Fibroblast of gingiva (primary cell): ENCODE measurements around the gene UST.
A peak's percentile ranks its signal among the peaks of the same experiment; 100 is the strongest.
"Not testable (repeated sequence)": the region's sequence is repeated elsewhere in the genome, so short reads cannot be mapped to it uniquely, and the experiment has no call there.

Experiments used
- DNase-seq: peaks from one replicate; pipeline ENCODE4 v3.0.0-alpha.2; 2011; ENCODE audit warnings: low read depth

Gene UST

GRCh38 chr6:149087898-149088297 is 341.1 kb downstream of the UST start:
- DNase-seq, result no peak

- no peak for DNase-seq
These were observed 341.5 kb downstream of the UST start for GRCh38 chr6:149088361-149088760.

- DNase-seq, result no peak
These were observed 342.7 kb downstream of the UST start for GRCh38 chr6:149089510-149089909.

- DNase-seq, result no peak
These were observed 344.1 kb downstream of the UST start for GRCh38 chr6:149090937-149091336.

- peak; percentile 66 for DNase-seq
These were observed 346.8 kb downstream of the UST start for GRCh38 chr6:149093643-149094042.

GRCh38 chr6:149094156-149094555 is 347.3 kb downstream of the UST start:
- DNase-seq, result no peak

GRCh38 chr6:149094934-149095351 is 348.1 kb downstream of the UST start:
- peak; percentile 52 for DNase-seq

- DNase-seq, result no peak
These were observed 349.0 kb downstream of the UST start for GRCh38 chr6:149095842-149096241.

GRCh38 chr6:149097794-149098193 is 351.0 kb downstream of the UST start:
- no peak for DNase-seq

GRCh38 chr6:149098700-149099276 is 352.0 kb downstream of the UST start:
- DNase-seq, result no peak

GRCh38 chr6:149102324-149102723 is 355.5 kb downstream of the UST start:
- DNase-seq, result no peak

GRCh38 chr6:149103950-149104349 is 357.1 kb downstream of the UST start:
- not testable (repeated sequence) for DNase-seq

- no peak for DNase-seq
These were observed 360.7 kb downstream of the UST start for GRCh38 chr6:149107520-149107919.

GRCh38 chr6:149108038-149108748 is 361.4 kb downstream of the UST start:
- DNase-seq, result no peak

- no peak for DNase-seq
These were observed 361.9 kb downstream of the UST start for GRCh38 chr6:149108749-149109100.

- no peak for DNase-seq
These were observed 362.7 kb downstream of the UST start for GRCh38 chr6:149109397-149110070.

- DNase-seq, result no peak
These were observed 364.8 kb downstream of the UST start for GRCh38 chr6:149111556-149112115.

GRCh38 chr6:149112976-149113375 is 366.1 kb downstream of the UST start:
- DNase-seq, result no peak

- no peak for DNase-seq
These were observed 367.3 kb downstream of the UST start for GRCh38 chr6:149114167-149114566.

- DNase-seq, result no peak
These were observed 372.2 kb downstream of the UST start for GRCh38 chr6:149118737-149119653.

GRCh38 chr6:149122850-149123821 is 376.3 kb downstream of the UST start:
- DNase-seq, result no peak
